Parathyroid adenoma (tissue), 2 donors: Measurements from ENCODE around the gene TBATA.

Source experiments
- H2AFZ ChIP-seq: fragments of 300-600 bp; sonication (generic); one replicate; pipeline ENCODE4 v1.7.0; 2017; ENCODE audit warnings: antibody characterized with exemption, mild to moderate bottlenecking
- H3K27ac ChIP-seq: fragments of 300-600 bp; sonication (generic); one replicate; pipeline ENCODE4 v1.7.0; 2017
- H3K27me3 ChIP-seq: fragments of 300-600 bp; sonication (generic); one replicate; pipeline ENCODE4 v1.7.0; 2017; ENCODE audit warnings: low read length; ENCODE audit not compliant: control insufficient read depth, insufficient read depth
- H3K36me3 ChIP-seq: fragments of 300-600 bp; sonication (generic); one replicate; pipeline ENCODE4 v1.7.0; 2017; ENCODE audit warnings: low read length; ENCODE audit not compliant: control insufficient read depth, insufficient read depth
- H3K4me1 ChIP-seq: fragments of 300-600 bp; sonication (generic); one replicate; pipeline ENCODE4 v1.7.0; 2017; ENCODE audit warnings: control low read depth
- H3K4me2 ChIP-seq: fragments of 300-600 bp; sonication (generic); one replicate; pipeline ENCODE4 v1.7.0; 2017; ENCODE audit warnings: low read length
- H3K4me3 ChIP-seq: fragments of 300-600 bp; sonication (generic); one replicate; pipeline ENCODE4 v1.7.0; 2017; ENCODE audit warnings: low read depth, low read length
- H3K79me2 ChIP-seq: fragments of 300-600 bp; sonication (generic); one replicate; pipeline ENCODE4 v1.7.0; 2017; ENCODE audit warnings: control low read depth
- H3K9ac ChIP-seq: fragments of 300-600 bp; sonication (generic); one replicate; pipeline ENCODE4 v1.7.0; 2017; ENCODE audit warnings: mild to moderate bottlenecking
- H3K9me3 ChIP-seq: fragments of 300-600 bp; sonication (generic); one replicate; pipeline ENCODE4 v1.7.0; 2017; ENCODE audit warnings: low read length; ENCODE audit not compliant: control insufficient read depth
- CTCF ChIP-seq: fragments of 300-600 bp; sonication (generic); IDR thresholded peaks from one replicate; pipeline ENCODE4 v1.7.0; 2017; ENCODE audit warnings: antibody characterized with exemption, mild to moderate bottlenecking
- donor health status: primary hyperparathyroidism.

TBATA gene

GRCh38 chr10:70747192-70747965 lies 37.8 kb downstream of the TBATA start:
- H3K36me3 ChIP-seq: no peaks in the 10 kb centered on the region
- no peak overlapping the region for H3K4me2 ChIP-seq
- no peaks in the 10 kb centered on the region for H3K79me2 ChIP-seq
- no peak for TF ChIP-seq CTCF
- H3K9me3 ChIP-seq: no peaks in the 10 kb centered on the region
- no peak overlapping the region for H3K4me3 ChIP-seq
- H3K27ac ChIP-seq: no peak overlapping the region
- H3K4me1 ChIP-seq: no peaks in the 10 kb centered on the region
- no peaks in the 10 kb centered on the region for H3K27me3 ChIP-seq
- no peak overlapping the region for H3K9ac ChIP-seq
- no peak overlapping the region for H2AFZ ChIP-seq

- H3K27me3 ChIP-seq: no peaks in the 10 kb centered on the region
- H3K79me2 ChIP-seq: no peaks in the 10 kb centered on the region
- no peaks in the 10 kb centered on the region for H3K9me3 ChIP-seq
- H3K36me3 ChIP-seq: no peaks in the 10 kb centered on the region
- no peak overlapping the region for H3K4me3 ChIP-seq
- no peaks in the 10 kb centered on the region for H3K4me1 ChIP-seq
- no peak overlapping the region for H3K4me2 ChIP-seq
- H3K27ac ChIP-seq: no peak overlapping the region
- H2AFZ ChIP-seq: no peak overlapping the region
- H3K9ac ChIP-seq: no peak overlapping the region
- TF ChIP-seq CTCF: no peak
These were observed 39.6 kb downstream of the TBATA start for GRCh38 chr10:70745555-70745954.

- H3K9ac ChIP-seq: no peak overlapping the region
- H2AFZ ChIP-seq: no peak overlapping the region
- no peaks in the 10 kb centered on the region for H3K4me1 ChIP-seq
- H3K27ac ChIP-seq: no peak overlapping the region
- TF ChIP-seq CTCF: no peak
- no peaks in the 10 kb centered on the region for H3K9me3 ChIP-seq
- no peaks in the 10 kb centered on the region for H3K79me2 ChIP-seq
- no peak overlapping the region for H3K4me2 ChIP-seq
- H3K27me3 ChIP-seq: no peaks in the 10 kb centered on the region
- H3K4me3 ChIP-seq: no peak overlapping the region
- no peaks in the 10 kb centered on the region for H3K36me3 ChIP-seq
These were observed 40.5 kb downstream of the TBATA start for GRCh38 chr10:70744617-70745143.

GRCh38 chr10:70743879-70744278 lies 41.3 kb downstream of the TBATA start:
- no peaks in the 10 kb centered on the region for H3K27me3 ChIP-seq
- H3K4me2 ChIP-seq: no peak overlapping the region
- no peaks in the 10 kb centered on the region for H3K4me1 ChIP-seq
- H3K36me3 ChIP-seq: no peaks in the 10 kb centered on the region
- TF ChIP-seq CTCF: no peak
- no peak overlapping the region for H3K4me3 ChIP-seq
- no peaks in the 10 kb centered on the region for H3K9me3 ChIP-seq
- H3K27ac ChIP-seq: no peak overlapping the region
- no peak overlapping the region for H2AFZ ChIP-seq
- H3K79me2 ChIP-seq: no peaks in the 10 kb centered on the region
- H3K9ac ChIP-seq: no peak overlapping the region

- Histone ChIP-seq H3K9ac (no peak overlapping the region), H3K27ac (no peak overlapping the region), H3K27me3 (no peaks in the 10 kb centered on the region), H2AFZ (no peak overlapping the region), H3K4me2 (no peak overlapping the region), H3K36me3 (no peaks in the 10 kb centered on the region), H3K4me1 (no peaks in the 10 kb centered on the region), H3K79me2 (no peaks in the 10 kb centered on the region), H3K9me3 (no peaks in the 10 kb centered on the region), H3K4me3 (no peak overlapping the region)
- no peak for TF ChIP-seq CTCF
These were observed 41.8 kb downstream of the TBATA start for GRCh38 chr10:70743430-70743788.
